HepG2 (cell line): ENCODE measurements around the gene CAMTA1. TPM values are rescaled to one million over a fixed set of nuclear protein-coding genes. Genes with fewer than 3 reads are reported as not detected.

ENCODE experiments used
- ATAC-seq: fragments of 200-7000 bp; cut with Tn5 transposase; 3 replicates; pipeline ENCODE4 v1.9.1; 2020; ENCODE audit warnings: mild to moderate bottlenecking, moderate library complexity
- BruUV-seq: library from RNA; stranded (reverse); fragments of 400-500 nt; replicated peaks from 2 replicates; lab custom pipeline; 2021; lab: Mats Ljungman, UMichigan
- CTCF ChIA-PET: fragments of 300-600 bp; formaldehyde crosslinking; extraction: SDS; loops from one replicate; lab custom pipeline; 2021; ENCODE audit warnings: low total read pairs, inconsistent platforms, low intra/inter-chr PET ratio; lab: Yijun Ruan, JAX
- POLR2A ChIA-PET: fragments of 350-600 bp; sonication (Branson Sonifier 250); formaldehyde crosslinking; loops from one replicate; lab custom pipeline; 2020; ENCODE audit warnings: antibody characterized with exemption, inconsistent platforms; lab: Yijun Ruan, JAX
- DNase-seq: peaks from one replicate; pipeline ENCODE4 v3.0.0-alpha.2; 2015; ENCODE audit warnings: low spot score
- FAIRE-seq: peaks from 3 replicates; lab custom pipeline; 2011; peaks lifted over from hg19 to GRCh38; lab: Jason Lieb, UNC
- H2AFZ ChIP-seq: one replicate; pipeline ENCODE4 v1.6.1; 2011; ENCODE audit warnings: low read length, inconsistent platforms
- H3K27ac ChIP-seq: fragments of 300-600 bp; 3 replicates; pipeline ENCODE4 v1.8.0; 2011; ENCODE audit warnings: mixed run types, mild to moderate bottlenecking, mixed read lengths, low read length, inconsistent platforms; ENCODE audit not compliant: insufficient read depth; ENCODE audit errors: extremely low read length
- H3K27me3 ChIP-seq, 2 experiments: fragments of 200-600 bp in 1 of 2; 2 replicates in 1 of 2; 3 replicates in 1 of 2; pipeline versions ENCODE4 v1.6.0 to v1.8.0; 2011; ENCODE audit warnings: low read length in 2 of 2, mild to moderate bottlenecking in 2 of 2, moderate library complexity in 2 of 2, inconsistent platforms in 1 of 2; ENCODE audit not compliant: insufficient read depth in 2 of 2, control insufficient read depth in 1 of 2
- H3K36me3 ChIP-seq, 2 experiments: fragments of 200-600 bp in 1 of 2; replicated peaks in 1 of 2; 2 replicates in 1 of 2; 3 replicates in 1 of 2; pipeline versions ENCODE4 v1.5.1 to v1.8.0; 2011; ENCODE audit warnings: low read length in 2 of 2, inconsistent platforms in 1 of 2; ENCODE audit not compliant: insufficient read depth in 2 of 2, control insufficient read depth in 1 of 2
- H3K4me1 ChIP-seq: 2 replicates; pipeline ENCODE4 v1.5.1; 2012; ENCODE audit warnings: low read length, inconsistent platforms; ENCODE audit not compliant: insufficient read depth
- H3K4me2 ChIP-seq: 2 replicates; pipeline ENCODE4 v1.6.0; 2011; ENCODE audit warnings: low read depth, low read length, inconsistent platforms
- H3K4me3 ChIP-seq, 3 experiments: fragments of 200-600 bp in 1 of 3; sonication (generic), shearing (Covaris generic) in 1 of 3; replicated peaks in 1 of 3; 2 replicates each; pipeline ENCODE4 v1.5.1; 2011 to 2016; ENCODE audit warnings: low read length in 3 of 3, inconsistent platforms in 2 of 3, low read depth in 2 of 3, mild to moderate bottlenecking in 2 of 3, control low read depth in 1 of 3, mixed read lengths in 1 of 3; ENCODE audit not compliant: insufficient read depth in 1 of 3
- H3K79me2 ChIP-seq: one replicate; pipeline ENCODE4 v1.6.1; 2011; ENCODE audit warnings: low read length, inconsistent platforms; ENCODE audit not compliant: insufficient read depth
- H3K9ac ChIP-seq: 2 replicates; pipeline ENCODE4 v1.6.0; 2011; ENCODE audit warnings: mild to moderate bottlenecking, low read depth, low read length, inconsistent platforms; ENCODE audit not compliant: insufficient read depth
- H3K9me3 ChIP-seq: 2 replicates; pipeline ENCODE4 v1.5.1; 2012; ENCODE audit warnings: mild to moderate bottlenecking, low read length
- H4K20me1 ChIP-seq: 2 replicates; pipeline ENCODE4 v1.6.0; 2011; ENCODE audit warnings: inconsistent platforms, mild to moderate bottlenecking, low read length, moderate library complexity; ENCODE audit not compliant: insufficient read depth
- AGO1 ChIP-seq: fragments of 200-400 bp; formaldehyde crosslinking; IDR thresholded peaks from 2 replicates; pipeline ENCODE4 v1.6.1; 2017; ENCODE audit warnings: mild to moderate bottlenecking, low read depth, low read length, moderate library complexity; ENCODE audit not compliant: poor library complexity, severe bottlenecking
- BATF2 ChIP-seq: sonication (generic); formaldehyde crosslinking; IDR thresholded peaks from 2 replicates; pipeline ENCODE4 v1.8.0; 2022; ENCODE audit warnings: mild to moderate bottlenecking, missing genetic modification reagents, moderate library complexity
- CBX2 ChIP-seq, 2 experiments: fragments of 200-600 bp in 1 of 2; sonication (generic); formaldehyde crosslinking in 1 of 2; IDR thresholded peaks; 2 replicates each; pipeline versions ENCODE4 v1.7.0 to v1.8.1; 2018 to 2022; ENCODE audit warnings: low read depth in 2 of 2, low read length in 1 of 2, mild to moderate bottlenecking in 1 of 2, missing genetic modification reagents in 1 of 2
- HOMEZ ChIP-seq: IDR thresholded peaks from 2 replicates; pipeline ENCODE4 v1.6.1; 2016; ENCODE audit warnings: low read depth
- KLF6 ChIP-seq: IDR thresholded peaks from 2 replicates; pipeline ENCODE4 v1.8.0; 2016; ENCODE audit warnings: missing biosample characterization, missing genetic modification reagents
- MIER3 ChIP-seq: IDR thresholded peaks from 2 replicates; pipeline ENCODE4 v1.6.1; 2016; ENCODE audit warnings: missing compliant biosample characterization, borderline replicate concordance
- NAIF1 ChIP-seq: sonication (generic); formaldehyde crosslinking; IDR thresholded peaks from 2 replicates; pipeline ENCODE4 v1.5.0; 2020; ENCODE audit warnings: mild to moderate bottlenecking, missing genetic modification reagents, borderline replicate concordance
- SSRP1 ChIP-seq: IDR thresholded peaks from 2 replicates; pipeline ENCODE4 v1.6.1; 2016; ENCODE audit warnings: control low read depth
- THAP11 ChIP-seq: IDR thresholded peaks from 2 replicates; pipeline ENCODE4 v1.6.1; 2016; ENCODE audit warnings: missing biosample characterization, missing genetic modification reagents
- TRIM22 ChIP-seq: fragments of 450-650 bp; IDR thresholded peaks from 2 replicates; pipeline ENCODE4 v1.6.1; 2017
- ZBTB38 ChIP-seq: sonication (generic); formaldehyde crosslinking; IDR thresholded peaks from 2 replicates; pipeline ENCODE4 v1.5.1; 2020; ENCODE audit warnings: mild to moderate bottlenecking, missing genetic modification reagents
- ZBTB46 ChIP-seq: sonication (generic); formaldehyde crosslinking; IDR thresholded peaks from 2 replicates; pipeline ENCODE4 v1.4.0; 2020; ENCODE audit warnings: mild to moderate bottlenecking, missing genetic modification reagents, borderline replicate concordance
- ZNF333 ChIP-seq: sonication (generic); formaldehyde crosslinking; IDR thresholded peaks from 2 replicates; pipeline ENCODE4 v1.4.0; 2020; ENCODE audit warnings: mild to moderate bottlenecking, missing genetic modification reagents, borderline replicate concordance
- ZNF468 ChIP-seq: sonication (generic); formaldehyde crosslinking; IDR thresholded peaks from 2 replicates; pipeline ENCODE4 v1.8.0; 2022; ENCODE audit warnings: mild to moderate bottlenecking, moderate library complexity, missing genetic modification reagents
- ZNF674 ChIP-seq: sonication (generic); formaldehyde crosslinking; IDR thresholded peaks from 2 replicates; pipeline ENCODE4 v1.5.0; 2020; ENCODE audit warnings: low read depth, mild to moderate bottlenecking, missing genetic modification reagents
- WGBS: methylation state at CpG from one replicate; pipeline ENCODE4 v1.1.6; 2017; ENCODE audit warnings: low lambda C conversion rate; 5-methylcytosine and 5-hydroxymethylcytosine counted together
- in situ Hi-C: cut with HindIII; loops from 2 replicates; pipeline ENCODE4 v1.10.0; 2017; ENCODE audit warnings: low pct_unique_long_range_greater_than_20kb; ENCODE audit not compliant: extremely low pct_ligation_motif_present
- intact Hi-C: fragments of 100-400 bp; cut with micrococcal nuclease; formaldehyde crosslinking; loops from one replicate; pipeline ENCODE4 v1.10.0; 2022; ENCODE audit not compliant: unreplicated experiment
- polyA plus RNA-seq, 8 experiments: library from polyadenylated mRNA; depleted of rRNA in 3 of 8; stranded (reverse) in 7 of 8; unstranded in 1 of 8; fragments of >200 nt; fragmentation: Illumina TruSeq in 4 of 8; extraction: Trizol in 4 of 8; gene quantifications; 2 replicates each; pipeline versions ENCODE4 v1.2.1 to v1.2.3, GENCODE V29; 2011 to 2016; ENCODE audit warnings: low read depth in 4 of 8, missing spikeins in 1 of 8, mixed read lengths in 1 of 8; ENCODE audit not compliant: insufficient read depth in 1 of 8
- total RNA-seq, 5 experiments: library from RNA; depleted of rRNA; stranded (reverse); fragments of >200 nt; fragmentation: Illumina TruSeq; extraction: Trizol; gene quantifications; 2 replicates each; pipeline ENCODE4 v1.2.3, GENCODE V29; 2016; ENCODE audit warnings: low read depth in 1 of 5

The CAMTA1 gene
- total and polyA plus RNA-seq, 2 of the 13 experiments (the other 11 are each of a cell fraction or from before 2014, with no cell fraction given) = 25.0 to 36.4 TPM

GRCh38 chr1:7590426-7590790, 805.2 kb downstream of the CAMTA1 start:
- H3K9ac ChIP-seq = no peak overlapping the region
- intact Hi-C loops (no loop called here), in situ Hi-C loops (no loop called here)
- H4K20me1 ChIP-seq = no peaks in the 10 kb centered on the region
- no CpG with 5 or more reads among the region's 4 CpGs for WGBS
- no peaks in the 10 kb centered on the region for H3K9me3 ChIP-seq
- FAIRE-seq (no peak), ATAC-seq (no peak), DNase-seq (no peak)
- H3K4me3 ChIP-seq = no peak overlapping the region
- H3K27ac ChIP-seq = no peak overlapping the region
- H3K36me3 ChIP-seq = no peaks in the 10 kb centered on the region
- H3K79me2 ChIP-seq = no peaks in the 10 kb centered on the region
- H2AFZ ChIP-seq = no peak overlapping the region
- H3K27me3 ChIP-seq = peaks cover 6 to 64% of the 10 kb centered on the region in 2 experiments
- no TSS peak for BruUV-seq
- ChIA-PET CTCF (no interaction called here), POLR2A (no interaction called here)
- H3K4me1 ChIP-seq = no peaks in the 10 kb centered on the region
- no peak overlapping the region for H3K4me2 ChIP-seq
- no peak for TF ChIP-seq ZNF468 (CRISPR knock-in tag)
- TF ChIP-seq KLF6 (CRISPR knock-in tag) = no peak
- no peak for TF ChIP-seq NAIF1 (CRISPR knock-in tag)
- TF ChIP-seq TRIM22 = no peak
- TF ChIP-seq ZNF333 (CRISPR knock-in tag) = no peak
- TF ChIP-seq ZNF674 = no peak
- TF ChIP-seq THAP11 (CRISPR knock-in tag) = no peak

GRCh38 chr1:7591565-7591964, 806.3 kb downstream of the CAMTA1 start:
- whole genome bisulfite sequencing = 28% methylated on average over 10 of the region's 10 CpGs
- no peaks in the 10 kb centered on the region for H4K20me1 ChIP-seq
- DNase-seq (no peak), FAIRE-seq (no peak), ATAC-seq (no peak)
- no peak overlapping the region for H3K4me2 ChIP-seq
- intact Hi-C loops = no loop called here
- in situ Hi-C loops = no loop called here
- no peaks in the 10 kb centered on the region for H3K36me3 ChIP-seq
- H3K4me3 ChIP-seq = no peak overlapping the region
- ChIA-PET CTCF (no interaction called here), POLR2A (no interaction called here)
- BruUV-seq = no TSS peak
- H3K79me2 ChIP-seq = no peaks in the 10 kb centered on the region
- no peaks in the 10 kb centered on the region for H3K4me1 ChIP-seq
- H3K9ac ChIP-seq = no peak overlapping the region
- peaks cover 4 to 58% of the 10 kb centered on the region in 2 experiments for H3K27me3 ChIP-seq
- no peak overlapping the region for H3K27ac ChIP-seq
- H2AFZ ChIP-seq = no peak overlapping the region
- no peaks in the 10 kb centered on the region for H3K9me3 ChIP-seq
- no peak for TF ChIP-seq HOMEZ
- no peak for TF ChIP-seq SSRP1 (CRISPR knock-in tag)
- no peak for TF ChIP-seq AGO1
- no peak for TF ChIP-seq MIER3 (CRISPR knock-in tag)
- no peak for TF ChIP-seq CBX2 (IDR thresholded peaks at IDR 0.05; ENCODE audit: low read depth, low read length)
- no peak for TF ChIP-seq CBX2 (CRISPR knock-in tag; IDR thresholded peaks at IDR 0.05; ENCODE audit: low read depth)
- TF ChIP-seq BATF2 (CRISPR knock-in tag) = no peak
- TF ChIP-seq ZBTB38 (CRISPR knock-in tag) = no peak
- no peak for TF ChIP-seq ZBTB46 (CRISPR knock-in tag)
